HS-5 (cell line): ENCODE measurements around the gene SPRED3.

Source experiments
- DNase-seq: peaks from one replicate; pipeline ENCODE4 v3.0.0-alpha.2; 2012; ENCODE audit warnings: low read depth

The SPRED3 gene

DNA sequence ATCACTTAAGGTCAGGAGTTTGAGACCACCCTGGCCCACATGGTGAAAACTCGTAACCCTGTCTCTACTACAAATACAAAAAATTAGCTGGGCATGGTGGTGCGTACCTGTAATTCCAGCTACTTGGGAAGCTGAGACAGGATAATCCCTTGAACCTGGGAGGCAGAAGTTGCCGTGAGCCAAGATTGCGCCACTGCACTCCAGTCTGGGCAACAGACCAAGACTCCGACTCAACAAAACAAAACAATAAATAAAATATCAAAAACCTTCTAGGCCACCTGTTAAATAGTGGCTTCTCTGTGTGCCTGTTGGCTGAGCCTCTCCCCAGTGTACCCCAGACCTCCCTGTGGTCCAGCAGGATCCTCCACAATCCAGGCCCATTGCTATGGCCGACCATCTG, 17.4 kb upstream of the SPRED3 start:
- DNase-seq = no peak

DNA sequence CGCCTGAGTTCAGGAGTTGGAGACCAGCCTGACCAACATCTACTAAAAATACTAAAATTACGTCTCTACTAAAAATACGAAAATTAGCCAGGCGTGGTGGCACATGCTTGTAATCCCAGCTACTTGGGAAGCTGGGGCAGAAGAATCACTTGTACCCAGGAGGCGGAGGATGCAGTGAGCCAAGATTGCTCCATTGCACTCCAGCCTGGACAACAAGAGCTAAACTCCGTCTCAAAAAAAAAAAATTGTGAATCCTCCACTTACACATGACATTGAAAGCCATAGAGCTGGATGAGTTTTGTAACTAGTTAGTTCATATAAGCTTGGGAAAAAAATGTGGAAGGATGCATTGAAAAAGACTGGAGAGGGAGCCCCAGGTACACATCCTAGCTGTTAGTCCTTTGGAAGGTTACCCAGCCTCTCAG, 14.6 kb upstream of the SPRED3 start:
- DNase-seq = no peak

DNA sequence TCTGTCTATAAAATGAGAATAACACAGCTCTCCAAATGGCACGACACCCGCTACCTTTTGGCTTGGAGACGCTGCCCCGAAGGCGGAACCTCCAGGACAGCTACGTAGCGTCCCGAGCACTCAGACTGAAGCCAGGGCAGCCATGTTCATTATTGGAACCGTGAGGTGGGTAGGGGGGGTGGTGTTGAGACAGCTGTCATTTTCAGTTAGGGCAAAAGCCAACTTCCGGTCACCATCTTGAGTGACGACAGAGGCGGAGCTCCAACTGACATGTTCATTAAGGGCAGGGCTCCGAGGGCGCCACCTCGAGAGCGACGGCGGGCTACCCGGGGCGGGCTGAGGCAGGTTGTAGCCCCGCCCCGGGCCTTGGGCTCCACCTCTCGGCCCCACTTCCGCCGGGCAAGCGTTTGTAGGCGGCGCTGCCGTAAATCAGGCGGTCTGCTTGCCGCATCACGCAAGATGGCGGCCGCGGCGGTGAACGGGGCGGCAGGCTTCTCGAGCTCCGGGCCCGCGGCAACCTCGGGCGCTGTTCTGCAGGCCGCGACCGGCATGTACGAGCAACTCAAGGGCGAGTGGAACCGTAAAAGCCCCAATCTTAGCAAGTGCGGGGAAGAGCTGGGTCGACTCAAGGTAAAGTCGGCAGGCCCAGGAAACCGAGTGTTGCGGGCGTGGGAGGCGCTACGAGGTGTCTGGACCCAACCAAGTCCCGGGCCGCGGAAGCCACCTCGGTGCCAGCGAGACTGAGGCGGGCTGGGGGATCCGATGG, 14.0 kb upstream of the SPRED3 start, which contains the start of gene PSMD8:
PSMD8 (plus strand) TSS at position 240 of the 766 bp plus-strand sequence; CDS start at position 271, 31 bp downstream.
- peak; percentile 90 for DNase-seq

DNA sequence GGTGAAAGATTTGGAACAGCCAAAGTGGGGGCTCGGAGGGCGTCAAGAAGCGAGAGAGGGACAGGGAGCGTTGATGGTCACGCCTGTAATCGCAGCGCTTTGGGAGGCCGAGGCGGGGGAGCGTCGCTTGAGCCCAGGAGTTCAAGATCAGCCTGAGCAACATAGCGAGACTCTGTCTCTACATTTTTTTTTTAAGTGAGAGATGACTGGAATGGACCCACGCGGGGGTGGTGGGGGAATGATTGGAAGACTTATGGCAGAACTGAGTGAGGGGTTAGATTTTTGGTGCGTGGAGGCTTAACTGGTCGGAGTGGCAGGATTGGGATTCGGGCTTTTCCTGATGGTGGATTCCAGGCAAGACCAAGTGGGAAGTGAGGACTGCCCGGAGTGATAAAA, 13.4 kb upstream of the SPRED3 start:
- no peak for DNase-seq

DNA sequence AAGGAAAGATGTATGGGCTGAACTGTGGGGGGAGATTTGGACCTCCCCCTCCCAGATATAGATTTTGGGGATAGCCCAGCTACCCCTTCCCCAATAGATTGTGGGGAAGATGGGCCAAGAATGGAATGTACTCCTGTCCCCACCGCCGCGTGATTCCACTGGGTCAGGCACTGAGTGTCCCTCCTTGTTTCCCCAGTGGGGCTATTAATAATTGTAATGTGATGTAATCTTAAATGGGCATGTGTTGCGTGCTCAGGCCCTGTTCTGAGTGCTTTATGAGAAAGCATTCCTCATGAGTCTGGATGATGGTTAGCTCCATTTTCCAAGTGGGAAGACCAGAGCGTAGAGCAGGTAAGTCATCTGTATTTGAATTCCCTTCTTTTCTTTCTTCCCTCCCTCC, 12.7 kb upstream of the SPRED3 start:
- DNase-seq = no peak

DNA sequence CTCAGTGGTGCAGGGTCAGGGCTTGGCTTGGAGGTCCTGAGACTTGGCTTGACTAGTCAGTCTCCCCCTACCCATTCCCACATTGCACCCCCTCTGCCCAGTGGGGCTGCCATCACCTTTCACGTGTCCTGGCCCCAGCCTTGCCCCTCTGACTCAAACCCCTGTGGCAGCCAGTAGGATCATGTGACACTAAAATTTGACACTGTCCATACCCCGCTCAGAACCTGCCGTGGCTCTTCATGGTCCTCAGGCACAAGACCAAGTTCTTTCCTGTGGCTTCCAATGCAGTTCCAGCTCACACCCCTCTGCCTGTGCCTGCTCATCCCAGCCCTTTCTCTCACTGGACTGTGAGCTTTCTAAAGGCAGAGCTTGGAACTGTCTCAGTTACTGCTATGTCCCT, 11.9 kb upstream of the SPRED3 start:
- no peak for DNase-seq

DNA sequence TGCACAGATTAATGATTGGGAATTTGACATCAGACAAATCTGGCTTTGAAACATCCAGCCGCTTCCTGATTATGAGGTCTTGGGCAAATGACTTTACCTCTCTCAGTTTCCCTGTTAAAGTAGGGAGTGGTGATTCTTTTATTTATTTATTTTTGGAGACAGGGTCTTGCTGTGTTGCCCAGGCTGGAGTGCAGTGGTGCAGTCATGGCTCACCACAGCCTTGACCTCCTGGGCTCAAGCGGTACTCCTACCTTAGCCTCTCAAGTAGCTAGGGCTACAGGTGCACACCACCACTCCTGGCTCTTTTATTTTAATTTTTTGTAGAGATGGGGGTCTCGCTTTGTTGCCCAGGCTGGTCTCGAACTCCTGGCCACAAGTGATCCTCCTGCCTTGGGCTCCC, 11.4 kb upstream of the SPRED3 start:
- no peak for DNase-seq

DNA sequence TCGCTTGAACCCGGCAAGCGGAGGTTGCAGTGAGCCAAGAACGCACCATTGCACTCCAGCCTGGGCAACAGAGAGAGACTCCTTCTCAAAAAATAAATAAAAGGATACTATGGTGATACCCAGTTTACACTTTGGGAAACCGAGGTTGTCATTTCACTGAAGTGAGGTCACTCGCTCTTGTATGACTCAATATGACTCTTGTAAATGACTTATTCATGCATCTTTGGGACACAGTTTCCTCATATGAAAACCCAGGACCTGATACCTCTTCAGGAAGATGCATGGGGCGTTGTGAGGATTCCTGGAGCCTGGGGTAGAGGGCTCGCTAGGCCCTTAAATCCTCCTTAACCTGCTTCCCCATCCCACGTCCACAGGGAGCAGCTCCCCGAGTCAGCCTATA, 9.6 kb upstream of the SPRED3 start:
- DNase-seq = no peak

DNA sequence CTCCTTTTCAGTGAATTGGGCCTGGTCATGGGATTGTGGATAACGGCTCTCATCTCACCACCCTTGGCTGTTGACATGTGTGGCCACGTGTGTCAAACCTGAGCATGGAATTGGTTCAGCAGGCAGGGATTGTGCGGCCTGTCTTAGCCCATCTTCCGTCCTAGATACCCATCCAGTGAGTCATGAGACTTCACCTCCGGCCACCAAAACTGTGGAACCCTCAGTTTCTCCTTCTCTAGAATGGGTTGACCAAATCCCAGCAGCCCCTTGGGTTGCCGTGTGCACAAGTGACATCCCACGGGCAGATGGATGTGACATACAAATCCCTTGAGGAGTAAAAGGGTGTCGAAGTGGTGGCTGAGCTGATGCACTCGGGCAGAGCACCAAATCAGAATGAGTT, 7.4 kb upstream of the SPRED3 start:
- DNase-seq = no peak

DNA sequence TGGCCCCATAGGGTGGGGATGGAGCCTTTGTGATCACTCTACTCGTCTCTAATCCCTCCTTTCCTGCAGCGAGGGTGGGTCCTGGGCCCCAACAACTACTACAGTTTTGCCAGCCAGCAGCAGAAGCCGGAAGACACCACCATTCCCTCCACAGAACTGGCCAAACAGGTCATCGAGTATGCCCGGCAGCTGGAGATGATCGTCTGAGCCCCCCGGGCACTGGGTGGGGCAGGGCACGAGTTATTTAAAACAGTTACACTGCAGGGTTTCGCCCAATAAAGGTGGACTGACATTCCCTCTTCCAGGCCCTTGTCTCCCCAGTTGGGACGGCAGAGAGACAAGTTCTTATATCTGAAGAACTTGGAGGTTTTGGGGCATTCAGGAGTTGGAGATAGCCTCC, 5.3 kb upstream of the SPRED3 start:
- DNase-seq = no peak

DNA sequence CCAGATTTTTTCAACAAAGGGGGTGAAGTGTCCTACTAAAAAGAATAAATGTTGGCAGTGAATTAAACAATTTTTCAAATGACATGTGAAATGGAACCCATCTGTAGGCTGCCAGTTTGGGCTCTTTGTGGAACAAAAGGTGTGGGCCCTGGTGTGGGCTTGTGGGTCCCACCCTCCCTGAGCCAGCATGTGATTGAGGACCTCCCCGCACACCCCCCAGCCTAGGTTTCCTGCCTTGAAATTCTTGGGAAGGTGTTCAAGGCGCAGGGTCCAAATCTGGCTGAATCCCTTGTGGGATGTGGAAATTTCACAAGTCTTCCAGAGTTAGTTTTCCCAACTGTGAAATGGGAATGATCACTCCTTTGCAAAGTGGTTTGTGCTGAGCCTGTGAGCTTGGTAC, 4.8 kb upstream of the SPRED3 start:
- no peak for DNase-seq

DNA sequence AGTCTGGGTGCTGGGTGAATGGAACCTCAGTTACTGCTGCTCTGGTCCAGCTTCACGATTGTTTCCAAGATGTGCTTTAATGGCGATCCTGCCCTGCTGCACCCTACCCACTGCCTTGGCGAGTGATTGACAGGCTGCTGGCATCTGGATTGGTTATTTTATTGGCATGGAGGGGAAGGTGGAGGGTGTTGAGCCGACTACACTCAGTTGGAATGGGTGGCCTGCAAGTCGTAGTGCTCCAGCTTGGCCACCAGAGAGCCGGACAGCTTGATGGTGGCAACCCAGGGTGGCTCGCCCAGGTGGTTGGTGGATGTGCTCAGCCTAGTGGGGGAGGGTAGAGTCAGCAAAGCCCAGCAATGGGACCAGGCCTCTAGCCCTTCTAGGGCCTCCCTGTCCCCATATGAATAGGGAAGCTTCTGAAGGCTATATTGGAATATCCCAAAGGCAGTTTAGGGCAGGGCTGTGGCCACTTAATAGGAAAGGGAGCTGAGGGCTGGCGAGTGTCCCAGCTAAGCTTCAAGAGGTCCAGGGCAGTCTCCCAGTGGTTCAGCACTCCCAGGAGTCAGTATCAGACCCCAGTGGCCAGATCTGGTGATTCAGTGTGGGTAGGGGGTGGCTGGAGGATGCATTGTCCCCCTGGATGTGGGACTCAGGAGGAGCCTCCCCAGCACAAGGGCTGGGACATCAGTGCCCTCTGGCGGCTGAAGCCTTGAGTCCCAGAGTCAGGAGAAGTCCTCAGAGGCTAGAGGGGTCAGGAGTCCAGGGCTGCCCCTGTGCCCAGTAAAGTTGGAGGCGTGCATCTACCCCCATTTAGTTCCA, 4.1 kb upstream of the SPRED3 start:
- no peak for DNase-seq

DNA sequence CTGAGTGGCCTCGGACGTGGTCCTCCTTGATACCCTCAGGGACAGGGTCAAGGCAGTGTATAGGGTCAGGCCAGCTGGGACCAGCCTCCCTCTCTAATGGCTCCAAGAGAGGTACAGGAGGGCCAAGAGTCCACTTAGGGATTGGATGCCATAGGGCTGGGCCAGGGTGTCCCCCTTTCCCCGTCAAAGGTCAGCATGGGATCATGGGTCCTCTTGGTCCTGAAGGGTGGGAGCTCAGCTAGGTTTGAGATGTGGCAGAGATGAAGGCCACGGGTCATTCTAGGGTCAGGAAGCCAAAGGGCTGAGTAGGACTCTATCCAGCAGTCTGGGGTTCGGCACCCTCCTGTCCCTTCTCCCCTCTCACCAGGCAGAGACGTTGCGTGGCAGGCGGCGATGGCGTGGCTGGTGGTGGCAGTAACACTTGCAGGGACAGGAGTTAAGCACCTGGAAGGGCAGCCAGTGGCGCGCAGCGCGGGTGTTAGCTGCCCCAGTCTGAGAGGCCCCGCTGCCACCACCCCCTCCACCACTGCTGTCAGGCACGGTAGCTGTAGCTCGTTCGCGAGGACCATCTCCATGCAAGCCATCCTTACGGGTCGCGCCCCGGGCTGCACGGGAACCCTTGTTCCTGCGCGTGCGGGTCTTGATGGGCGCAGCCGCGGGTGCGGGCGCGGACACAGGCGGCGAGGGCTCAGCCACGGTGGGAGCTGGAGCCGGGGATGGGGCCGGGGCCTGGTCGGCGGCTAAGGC, 3.3 kb upstream of the SPRED3 start:
- DNase-seq = no peak

DNA sequence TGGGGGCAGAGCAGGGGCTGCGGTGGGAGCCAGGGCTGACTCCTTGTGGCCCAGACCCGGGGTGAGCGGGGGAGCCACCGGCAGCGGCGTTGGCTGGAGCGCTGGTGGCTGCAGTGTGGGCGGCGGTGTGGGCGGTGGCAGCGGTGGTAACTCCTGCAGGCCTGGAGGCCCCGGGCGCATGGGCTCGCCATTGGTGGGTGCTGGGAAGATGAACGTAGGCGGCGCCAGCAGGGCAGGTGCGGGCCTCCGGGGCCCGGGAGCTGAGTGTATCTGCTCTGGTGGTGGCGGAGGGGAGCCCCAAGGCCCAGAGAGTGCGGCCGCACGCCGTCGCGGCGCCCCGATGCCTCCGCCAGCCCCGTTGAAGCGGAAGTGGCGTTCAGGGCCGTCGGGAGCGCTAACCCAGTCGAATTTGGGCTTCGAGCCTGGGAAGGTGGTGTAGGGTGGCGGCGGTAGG, 2.7 kb upstream of the SPRED3 start:
- DNase-seq = no peak

DNA sequence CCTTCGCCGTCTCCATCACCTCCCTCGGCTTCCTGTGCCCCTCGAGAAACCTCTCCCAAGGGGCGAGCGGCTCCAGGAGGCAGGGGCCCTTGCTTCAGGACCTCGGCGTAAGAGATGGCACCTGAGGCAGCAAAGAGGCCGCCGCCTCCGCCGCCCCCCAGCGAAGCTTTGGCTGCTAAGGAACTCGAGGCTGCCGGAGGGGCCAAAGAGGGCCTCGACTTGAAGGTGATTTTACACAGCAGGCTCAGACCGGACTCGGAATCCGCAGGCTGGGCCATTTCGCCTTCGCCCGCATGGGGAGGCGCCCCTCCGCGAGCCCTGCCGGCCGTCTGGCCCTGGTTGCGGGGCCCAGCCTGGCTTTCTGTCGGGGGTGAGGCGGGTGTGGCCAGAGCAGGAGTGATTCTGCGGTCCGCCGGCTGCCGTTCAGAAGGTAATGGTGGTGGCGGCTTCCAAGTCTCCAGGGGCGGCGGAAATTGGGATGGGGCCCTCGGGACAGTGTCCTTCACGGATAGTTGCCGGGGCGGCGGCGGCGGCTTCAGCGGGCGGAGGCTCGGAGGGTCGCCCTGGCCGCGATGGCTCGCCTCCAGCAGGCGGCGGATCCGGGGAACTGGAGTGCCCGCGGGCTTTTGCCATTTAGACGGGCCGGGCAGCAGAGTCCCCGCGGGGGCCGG, 2.1 kb upstream of the SPRED3 start:
- DNase-seq = no peak

DNA sequence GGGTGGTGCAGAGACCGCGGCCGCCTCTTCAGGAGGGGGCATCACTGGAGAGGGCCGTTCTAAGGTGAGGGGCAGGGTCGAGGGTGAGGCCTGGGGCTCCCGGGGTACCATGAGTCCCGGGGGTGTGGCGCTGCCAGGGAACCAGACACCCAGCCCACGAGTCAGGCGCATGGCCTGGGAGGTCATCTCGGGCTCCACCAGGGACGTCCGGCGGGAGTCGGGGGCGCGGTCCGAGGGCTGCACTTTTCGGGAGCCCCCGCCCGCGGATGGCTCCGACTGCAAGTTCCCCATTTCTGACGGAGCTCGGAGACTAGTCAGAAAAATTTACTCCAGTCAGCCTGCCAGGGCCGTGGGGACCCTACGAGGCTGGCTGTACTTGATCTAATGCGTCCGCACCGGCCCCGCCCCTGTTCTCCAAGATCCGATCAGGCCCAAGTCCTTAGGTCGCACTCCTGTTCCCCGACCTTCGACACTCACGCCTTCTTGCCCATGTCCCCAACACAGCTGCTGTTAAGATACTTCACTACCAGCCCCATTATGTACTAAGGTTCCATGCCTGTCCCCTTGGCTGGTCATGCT, 1.4 kb upstream of the SPRED3 start:
- no peak for DNase-seq

DNA sequence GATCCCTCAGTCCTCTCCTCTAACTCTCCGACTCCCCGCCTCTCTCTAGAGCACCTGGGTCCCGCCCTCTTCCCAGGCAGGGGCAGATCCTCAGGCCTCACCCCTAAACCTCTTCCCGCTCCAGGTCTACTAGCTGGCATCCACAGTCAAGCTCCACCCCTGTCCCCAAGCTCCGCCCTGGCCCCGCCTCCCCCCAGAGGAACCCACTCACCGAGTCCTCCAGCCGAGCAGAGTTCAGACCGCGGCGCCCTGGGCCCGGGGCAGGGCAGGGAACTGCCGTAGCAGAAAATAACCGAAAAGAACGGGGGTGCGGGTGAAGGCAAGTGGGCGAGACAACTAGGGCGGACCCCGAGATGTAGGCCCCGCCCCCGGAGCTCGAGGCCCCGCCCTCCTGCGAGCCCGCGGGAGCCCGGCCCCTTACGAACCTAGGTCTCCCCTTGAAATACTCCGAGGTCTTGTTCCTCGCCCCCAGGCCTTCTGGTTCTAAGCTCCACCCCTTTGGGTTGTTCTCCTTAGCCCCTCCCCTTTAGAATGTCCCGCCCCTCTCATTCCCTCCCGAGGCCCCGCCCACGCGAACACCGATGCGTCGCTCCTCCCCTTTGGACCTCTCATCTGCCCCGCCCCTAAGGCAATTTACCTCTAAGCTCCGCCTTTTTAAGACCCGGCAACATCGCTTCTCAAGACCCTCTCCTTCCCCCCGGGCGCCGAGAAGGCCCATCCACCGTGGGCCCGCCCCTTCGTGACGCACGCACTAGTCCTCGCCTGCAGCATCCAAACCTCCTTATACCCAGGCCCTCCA, 748 bp upstream of the SPRED3 start, which contains the start of gene GGN:
GGN (minus strand) TSS at position 485 of the 799 bp plus-strand sequence. CDS start 773 bp downstream, outside the sequence.
- peak; percentile 49 for DNase-seq

DNA sequence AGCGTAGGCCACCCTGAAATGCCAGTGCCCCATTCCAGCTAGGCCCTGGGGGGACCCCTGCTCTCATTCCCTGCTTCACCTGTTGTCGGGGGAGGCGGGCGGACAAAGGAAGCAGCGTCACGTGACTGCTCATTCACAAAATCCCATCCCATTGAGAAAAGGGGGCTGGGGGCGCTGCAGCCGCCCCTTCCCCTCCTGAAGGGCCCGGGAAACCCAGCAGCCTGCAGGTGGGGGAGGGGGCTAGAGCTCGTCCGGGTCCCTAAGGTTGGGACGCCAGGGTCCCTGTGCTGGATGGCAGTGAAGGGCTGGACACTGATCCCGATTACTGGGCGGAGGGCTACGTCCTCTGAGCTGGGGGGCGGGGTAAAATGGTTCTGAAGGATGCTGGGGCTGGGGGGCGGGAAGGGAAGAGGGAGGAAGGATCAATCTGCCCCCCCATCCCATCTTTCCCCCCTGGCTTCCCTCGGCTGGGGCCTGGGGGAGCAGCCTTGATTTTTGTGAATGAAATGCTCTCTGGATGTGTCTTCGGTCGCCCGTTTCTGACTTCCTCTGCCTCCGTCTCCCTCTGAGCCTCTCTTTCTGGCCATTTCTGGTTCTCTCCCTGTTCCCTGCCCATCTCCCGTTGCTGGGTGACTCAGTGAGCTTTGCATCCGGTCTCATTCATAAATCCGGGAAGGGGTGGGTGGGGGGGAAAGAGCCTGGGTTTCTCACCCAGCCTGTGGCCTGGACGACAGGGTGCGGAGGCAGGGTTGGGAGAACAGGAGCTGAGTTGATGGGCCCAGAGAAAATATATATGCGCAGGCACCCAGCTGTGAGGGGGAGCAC, 816 bp downstream of the SPRED3 start:
- DNase-seq = no peak
